GM12878 (cell line): Measurements from ENCODE around the gene TTYH3. TPM values are rescaled to one million over a fixed set of nuclear protein-coding genes. Genes with fewer than 3 reads are reported as not detected.
A peak's percentile ranks its signal among the peaks of the same experiment; 100 is the strongest.

Experiments used
- ATAC-seq: fragments of 200-7000 bp; cut with Tn5 transposase; 3 replicates; pipeline ENCODE4 v1.9.1; 2020; ENCODE audit warnings: mild to moderate bottlenecking, moderate library complexity
- BruUV-seq: library from RNA; stranded (reverse); fragments of 400-500 nt; replicated peaks from 2 replicates; lab custom pipeline; 2021; lab: Mats Ljungman, UMichigan
- CTCF ChIA-PET: fragments of 300-600 bp; sonication (Branson Sonifier 250); formaldehyde crosslinking; extraction: SDS; loops from one replicate; lab custom pipeline; 2021; ENCODE audit warnings: inconsistent platforms; lab: Yijun Ruan, JAX
- POLR2A ChIA-PET: fragments of 350-600 bp; formaldehyde crosslinking; extraction: SDS; loops from one replicate; lab custom pipeline; 2021; ENCODE audit warnings: inconsistent platforms; lab: Charles Lee
- RAD21 ChIA-PET: fragments of 300-600 bp; sonication (Branson Sonifier 250); formaldehyde crosslinking; loops from one replicate; lab custom pipeline; 2023; ENCODE audit warnings: antibody characterized with exemption; ENCODE audit not compliant: unreplicated experiment; lab: Charles Lee
- SMC1A ChIA-PET: fragments of 300-600 bp; sonication (Branson Sonifier 250); formaldehyde crosslinking; loops from one replicate; lab custom pipeline; 2023; ENCODE audit not compliant: unreplicated experiment, uncharacterized antibody; lab: Charles Lee
- DNase-seq: peaks from one replicate; pipeline ENCODE4 v3.0.0-alpha.2; 2011; ENCODE audit warnings: low read depth, low spot score
- FAIRE-seq: peaks from 3 replicates; lab custom pipeline; 2011; peaks lifted over from hg19 to GRCh38; lab: Jason Lieb, UNC
- H2AFZ ChIP-seq: 2 replicates; pipeline ENCODE4 v1.6.0; 2011; ENCODE audit warnings: low read depth, low read length, control low read depth; ENCODE audit not compliant: control insufficient read depth
- H3K27ac ChIP-seq: 2 replicates; pipeline ENCODE4 v1.5.1; 2011; ENCODE audit warnings: control low read depth; ENCODE audit not compliant: control insufficient read depth, insufficient read depth
- H3K27me3 ChIP-seq, 2 experiments: replicated peaks in 1 of 2; 2 replicates each; pipeline versions ENCODE4 v1.6.0 to v1.6.1; 2011; ENCODE audit warnings: low read length in 1 of 2; ENCODE audit not compliant: control insufficient read depth in 2 of 2, insufficient read depth in 2 of 2
- H3K36me3 ChIP-seq, 2 experiments: 2 replicates each; pipeline ENCODE4 v1.5.1; 2011; ENCODE audit warnings: low read length in 1 of 2; ENCODE audit not compliant: control insufficient read depth in 2 of 2, insufficient read depth in 2 of 2
- H3K4me1 ChIP-seq: 2 replicates; pipeline ENCODE4 v1.6.1; 2011; ENCODE audit warnings: mild to moderate bottlenecking, low read length, moderate library complexity, mixed read lengths; ENCODE audit not compliant: control insufficient read depth, insufficient read depth
- H3K4me2 ChIP-seq: 2 replicates; pipeline ENCODE4 v1.6.0; 2011; ENCODE audit warnings: control low read depth; ENCODE audit not compliant: control insufficient read depth, insufficient read depth
- H3K4me3 ChIP-seq: fragments of 200-600 bp; sonication (generic); 2 replicates; pipeline ENCODE4 v1.5.1; 2016
- H3K79me2 ChIP-seq: 2 replicates; pipeline ENCODE4 v1.6.0; 2011; ENCODE audit warnings: low read length; ENCODE audit not compliant: control insufficient read depth, insufficient read depth
- H3K9ac ChIP-seq: 2 replicates; pipeline ENCODE4 v1.8.0; 2011; ENCODE audit warnings: low read length, control low read depth, mixed read lengths; ENCODE audit not compliant: control insufficient read depth, insufficient read depth
- H3K9me3 ChIP-seq: replicated peaks from 3 replicates; pipeline ENCODE4 v1.5.1; 2011; ENCODE audit warnings: mild to moderate bottlenecking, low read length; ENCODE audit not compliant: control insufficient read depth, insufficient read depth
- H4K20me1 ChIP-seq: 2 replicates; pipeline ENCODE4 v1.6.0; 2011; ENCODE audit not compliant: control insufficient read depth, insufficient read depth
- BCL11A ChIP-seq: IDR thresholded peaks from 2 replicates; pipeline ENCODE4 v1.6.1; 2011; ENCODE audit warnings: low read depth, low read length
- BHLHE40 ChIP-seq, 2 experiments: fragments of 450-650 bp in 1 of 2; IDR thresholded peaks; 2 replicates each; pipeline ENCODE4 v1.6.1; 2011 to 2017; ENCODE audit warnings: low read depth in 2 of 2, borderline replicate concordance in 1 of 2, improper control_type of control experiment in 1 of 2, low read length in 1 of 2, mild to moderate bottlenecking in 1 of 2
- JUNB ChIP-seq: IDR thresholded peaks from 2 replicates; pipeline ENCODE4 v1.6.1; 2016; ENCODE audit warnings: antibody characterized with exemption, mild to moderate bottlenecking
- KAT2A ChIP-seq: conservative IDR thresholded peaks from 2 replicates; pipeline ENCODE4 v1.6.1; 2011; ENCODE audit warnings: low read depth, low read length; ENCODE audit not compliant: control insufficient read depth
- KLF5 ChIP-seq: fragments of 450-650 bp; IDR thresholded peaks from 2 replicates; pipeline ENCODE4 v1.6.1; 2014; ENCODE audit warnings: mild to moderate bottlenecking; ENCODE audit not compliant: partially characterized antibody
- MYB ChIP-seq: fragments of 150-350 bp; IDR thresholded peaks from 2 replicates; pipeline ENCODE4 v1.6.1; 2014; ENCODE audit warnings: mild to moderate bottlenecking, low read depth, low read length, borderline replicate concordance
- NBN ChIP-seq: fragments of 450-650 bp; IDR thresholded peaks from 2 replicates; pipeline ENCODE4 v1.6.1; 2016
- NFYB ChIP-seq: IDR thresholded peaks from 2 replicates; pipeline ENCODE4 v1.6.1; 2011; ENCODE audit warnings: low read depth, mild to moderate bottlenecking, low read length, improper control_type of control experiment, moderate library complexity; ENCODE audit not compliant: insufficient read depth
- POLR2AphosphoS5 ChIP-seq: IDR thresholded peaks from 2 replicates; pipeline ENCODE4 v1.6.1; 2011; ENCODE audit warnings: mild to moderate bottlenecking, low read length, inconsistent platforms
- STAT3 ChIP-seq: IDR thresholded peaks from 2 replicates; pipeline ENCODE4 v1.6.1; 2011; ENCODE audit warnings: low read depth, low read length, improper control_type of control experiment
- TARDBP ChIP-seq: IDR thresholded peaks from 2 replicates; pipeline ENCODE4 v1.6.1; 2016; ENCODE audit warnings: borderline replicate concordance
- WGBS: methylation state at CpG from one replicate; pipeline ENCODE4 v1.1.6; 2016; ENCODE audit warnings: low lambda C conversion rate; ENCODE audit not compliant: insufficient replicate concordance, insufficient coverage; ENCODE audit errors: missing lambda C conversion rate; 5-methylcytosine and 5-hydroxymethylcytosine counted together
- in situ Hi-C: fragments of 300-500 bp; cut with MboI; formaldehyde crosslinking; loops from 9 replicates; pipeline ENCODE4 v1.14.3; 2018; ENCODE audit warnings: mixed read lengths
- intact Hi-C: fragments of 100-400 bp; cut with micrococcal nuclease; formaldehyde crosslinking; loops from one replicate; pipeline ENCODE4 v1.14.2; 2022; ENCODE audit not compliant: unreplicated experiment
- polyA plus RNA-seq, 11 experiments: library from polyadenylated mRNA; depleted of rRNA in 4 of 11; unstranded in 6 of 11; stranded (reverse) in 5 of 11; fragments of >200 nt; fragmentation: Nextera tagmentation in 4 of 11; fragmentation: Illumina TruSeq in 1 of 11; extraction: Ambion mirVana in 4 of 11; extraction: Trizol in 1 of 11; gene quantifications; 1 replicate in 1 of 11; 2 replicates in 10 of 11; pipeline versions ENCODE4 v1.2.1 to v1.2.3, GENCODE V29; 2011 to 2016; ENCODE audit warnings: inconsistent platforms in 2 of 11, missing spikeins in 2 of 11, low read depth in 1 of 11
- total RNA-seq, 4 experiments: library from RNA; depleted of rRNA in 3 of 4; stranded (reverse); fragments of >200 nt in 3 of 4; fragmentation: Illumina TruSeq in 1 of 4; extraction: Trizol in 1 of 4; gene quantifications; 2 replicates each; pipeline versions ENCODE4 v1.2.1 to v1.2.3, GENCODE V29; 2013 to 2021
- TF ChIP-seq, protein P1 (sequence below): fragments of 150-350 bp; IDR thresholded peaks from 2 replicates; pipeline ENCODE4 v1.6.1; 2016; ENCODE audit warnings: low read depth, low read length
- TF ChIP-seq, protein P2 (sequence below): fragments of 450-650 bp; IDR thresholded peaks from 2 replicates; pipeline ENCODE4 v1.6.1; 2017; ENCODE audit warnings: antibody characterized with exemption, mild to moderate bottlenecking, moderate library complexity

The TTYH3 gene
- total and polyA plus RNA-seq, 10 of the 15 experiments (the other 5 are each of a cell fraction or from before 2014, with no cell fraction given): 0.79 to 71.4 (median 10.5) TPM

DNA sequence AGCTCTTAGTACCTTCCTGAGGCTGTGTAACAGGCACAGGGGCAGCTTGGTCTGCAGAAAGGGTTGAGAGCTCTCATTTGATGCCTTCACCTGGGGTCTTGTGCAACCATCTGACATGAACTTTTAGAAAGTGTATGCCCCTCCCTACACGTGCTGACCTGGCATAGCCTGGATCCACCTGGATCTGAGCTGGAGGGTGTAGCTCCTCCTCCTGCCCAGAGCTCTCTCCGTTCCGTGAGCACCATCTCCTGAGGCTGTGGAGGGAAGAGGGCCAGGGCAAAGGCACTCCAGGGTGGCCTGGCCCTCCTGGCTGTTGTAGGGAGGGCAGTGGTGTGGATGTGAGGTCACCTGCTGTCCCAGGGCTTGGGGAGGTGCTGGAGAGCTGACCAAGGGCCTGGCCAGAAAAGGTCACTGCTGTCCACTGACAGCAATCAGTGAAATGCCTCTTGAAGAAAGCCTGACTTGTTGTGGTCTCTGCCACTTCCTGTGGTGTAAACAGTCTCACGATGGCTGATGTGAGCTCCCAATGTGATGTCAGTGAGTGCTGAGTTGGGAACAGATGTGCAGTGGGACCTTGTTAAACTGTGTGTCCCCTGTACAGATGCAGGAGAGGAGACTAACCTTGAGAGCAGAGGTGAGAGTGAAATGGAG lies 79.2 kb downstream of the TTYH3 start:
- DNase-seq (peak; percentile 57), ATAC-seq (peak; percentile 41), FAIRE-seq (peak; percentile 95)
- POLR2A ChIA-PET: interaction anchor here (0.6 to 3.8 kb wide), 17 partner anchors 11 to 134 kb away, joined by 3 to 36 read pairs (median 4); partner anchors contain the start of genes AMZ1 and TTYH3
- RAD21 ChIA-PET: interaction anchor here (0.6 to 4.8 kb wide), 42 partner anchors 8 to 357 kb away, joined by 3 to 89 read pairs (median 6); partner anchors contain the start of genes AMZ1 and TTYH3
- H3K4me3 ChIP-seq: peak overlapping the region; percentile 56; the same call in 1 of the 2 replicates
- H3K9ac ChIP-seq: peak overlapping the region; percentile 70
- in situ Hi-C loops: loop anchor here (5.0 kb wide), 1 partner anchor 44 kb away; no protein-coding TSS in a partner anchor
- CTCF ChIA-PET: interaction anchor here (0.6 to 8.3 kb wide), 43 partner anchors 9 to 490 kb away, joined by 3 to 154 read pairs (median 7); partner anchors contain the start of gene AMZ1
- intact Hi-C loops: loop anchor here (1.0 to 5.0 kb wide), 2 partner anchors 47 to 131 kb away; partner anchors contain the start of gene GNA12
- SMC1A ChIA-PET: interaction anchor here (0.9 to 11.6 kb wide), 31 partner anchors 8 to 298 kb away, joined by 3 to 113 read pairs (median 7); partner anchors contain the start of gene AMZ1
- WGBS: 34% methylated on average over 4 of the region's 4 CpGs
- peak overlapping the region; percentile 89 for H3K27ac ChIP-seq
- no peaks in the 10 kb centered on the region for H3K79me2 ChIP-seq
- H3K9me3 ChIP-seq: no peaks in the 10 kb centered on the region
- H3K4me1 ChIP-seq: peaks cover 40% of the 10 kb centered on the region
- no TSS peak for BruUV-seq
- no peaks in the 10 kb centered on the region; a peak in 1 of 4 replicates for H3K36me3 ChIP-seq
- H3K27me3 ChIP-seq: no peaks in the 10 kb centered on the region
- H4K20me1 ChIP-seq: no peaks in the 10 kb centered on the region
- H2AFZ ChIP-seq: no peak overlapping the region
- H3K4me2 ChIP-seq: peak overlapping the region; percentile 98
- TF ChIP-seq, protein P1, sequence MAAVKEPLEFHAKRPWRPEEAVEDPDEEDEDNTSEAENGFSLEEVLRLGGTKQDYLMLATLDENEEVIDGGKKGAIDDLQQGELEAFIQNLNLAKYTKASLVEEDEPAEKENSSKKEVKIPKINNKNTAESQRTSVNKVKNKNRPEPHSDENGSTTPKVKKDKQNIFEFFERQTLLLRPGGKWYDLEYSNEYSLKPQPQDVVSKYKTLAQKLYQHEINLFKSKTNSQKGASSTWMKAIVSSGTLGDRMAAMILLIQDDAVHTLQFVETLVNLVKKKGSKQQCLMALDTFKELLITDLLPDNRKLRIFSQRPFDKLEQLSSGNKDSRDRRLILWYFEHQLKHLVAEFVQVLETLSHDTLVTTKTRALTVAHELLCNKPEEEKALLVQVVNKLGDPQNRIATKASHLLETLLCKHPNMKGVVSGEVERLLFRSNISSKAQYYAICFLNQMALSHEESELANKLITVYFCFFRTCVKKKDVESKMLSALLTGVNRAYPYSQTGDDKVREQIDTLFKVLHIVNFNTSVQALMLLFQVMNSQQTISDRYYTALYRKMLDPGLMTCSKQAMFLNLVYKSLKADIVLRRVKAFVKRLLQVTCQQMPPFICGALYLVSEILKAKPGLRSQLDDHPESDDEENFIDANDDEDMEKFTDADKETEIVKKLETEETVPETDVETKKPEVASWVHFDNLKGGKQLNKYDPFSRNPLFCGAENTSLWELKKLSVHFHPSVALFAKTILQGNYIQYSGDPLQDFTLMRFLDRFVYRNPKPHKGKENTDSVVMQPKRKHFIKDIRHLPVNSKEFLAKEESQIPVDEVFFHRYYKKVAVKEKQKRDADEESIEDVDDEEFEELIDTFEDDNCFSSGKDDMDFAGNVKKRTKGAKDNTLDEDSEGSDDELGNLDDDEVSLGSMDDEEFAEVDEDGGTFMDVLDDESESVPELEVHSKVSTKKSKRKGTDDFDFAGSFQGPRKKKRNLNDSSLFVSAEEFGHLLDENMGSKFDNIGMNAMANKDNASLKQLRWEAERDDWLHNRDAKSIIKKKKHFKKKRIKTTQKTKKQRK: no peak
- TF ChIP-seq MYB: no peak
- TF ChIP-seq POLR2AphosphoS5: no peak; the same call in 1 of the 2 replicates
- no peak for TF ChIP-seq KLF5
- no peak for TF ChIP-seq JUNB
- TF ChIP-seq KAT2A: no peak
- TF ChIP-seq NBN: peak; percentile 47; the same call in 1 of the 2 replicates
- TF ChIP-seq TARDBP: no peak
- 0 out of 2 replicates have a peak, but pooled peaks have one; percentile 34 for TF ChIP-seq BCL11A
- peak; percentile 60 to 64; a peak in 3 of 4 replicates for TF ChIP-seq BHLHE40 (IDR thresholded peaks at IDR 0.05; ENCODE audit: borderline replicate concordance in 1 of 2, low read depth in 2 of 2, low read length in 1 of 2)
- TF ChIP-seq NFYB: no peak
- TF ChIP-seq STAT3: no peak
- TF ChIP-seq, protein P2, sequence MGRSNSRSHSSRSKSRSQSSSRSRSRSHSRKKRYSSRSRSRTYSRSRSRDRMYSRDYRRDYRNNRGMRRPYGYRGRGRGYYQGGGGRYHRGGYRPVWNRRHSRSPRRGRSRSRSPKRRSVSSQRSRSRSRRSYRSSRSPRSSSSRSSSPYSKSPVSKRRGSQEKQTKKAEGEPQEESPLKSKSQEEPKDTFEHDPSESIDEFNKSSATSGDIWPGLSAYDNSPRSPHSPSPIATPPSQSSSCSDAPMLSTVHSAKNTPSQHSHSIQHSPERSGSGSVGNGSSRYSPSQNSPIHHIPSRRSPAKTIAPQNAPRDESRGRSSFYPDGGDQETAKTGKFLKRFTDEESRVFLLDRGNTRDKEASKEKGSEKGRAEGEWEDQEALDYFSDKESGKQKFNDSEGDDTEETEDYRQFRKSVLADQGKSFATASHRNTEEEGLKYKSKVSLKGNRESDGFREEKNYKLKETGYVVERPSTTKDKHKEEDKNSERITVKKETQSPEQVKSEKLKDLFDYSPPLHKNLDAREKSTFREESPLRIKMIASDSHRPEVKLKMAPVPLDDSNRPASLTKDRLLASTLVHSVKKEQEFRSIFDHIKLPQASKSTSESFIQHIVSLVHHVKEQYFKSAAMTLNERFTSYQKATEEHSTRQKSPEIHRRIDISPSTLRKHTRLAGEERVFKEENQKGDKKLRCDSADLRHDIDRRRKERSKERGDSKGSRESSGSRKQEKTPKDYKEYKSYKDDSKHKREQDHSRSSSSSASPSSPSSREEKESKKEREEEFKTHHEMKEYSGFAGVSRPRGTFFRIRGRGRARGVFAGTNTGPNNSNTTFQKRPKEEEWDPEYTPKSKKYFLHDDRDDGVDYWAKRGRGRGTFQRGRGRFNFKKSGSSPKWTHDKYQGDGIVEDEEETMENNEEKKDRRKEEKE: no peak
